Measurements from ENCODE around the gene GMDS.
A peak's percentile ranks its signal among the peaks of the same experiment; 100 is the strongest.

The GMDS gene

DNA sequence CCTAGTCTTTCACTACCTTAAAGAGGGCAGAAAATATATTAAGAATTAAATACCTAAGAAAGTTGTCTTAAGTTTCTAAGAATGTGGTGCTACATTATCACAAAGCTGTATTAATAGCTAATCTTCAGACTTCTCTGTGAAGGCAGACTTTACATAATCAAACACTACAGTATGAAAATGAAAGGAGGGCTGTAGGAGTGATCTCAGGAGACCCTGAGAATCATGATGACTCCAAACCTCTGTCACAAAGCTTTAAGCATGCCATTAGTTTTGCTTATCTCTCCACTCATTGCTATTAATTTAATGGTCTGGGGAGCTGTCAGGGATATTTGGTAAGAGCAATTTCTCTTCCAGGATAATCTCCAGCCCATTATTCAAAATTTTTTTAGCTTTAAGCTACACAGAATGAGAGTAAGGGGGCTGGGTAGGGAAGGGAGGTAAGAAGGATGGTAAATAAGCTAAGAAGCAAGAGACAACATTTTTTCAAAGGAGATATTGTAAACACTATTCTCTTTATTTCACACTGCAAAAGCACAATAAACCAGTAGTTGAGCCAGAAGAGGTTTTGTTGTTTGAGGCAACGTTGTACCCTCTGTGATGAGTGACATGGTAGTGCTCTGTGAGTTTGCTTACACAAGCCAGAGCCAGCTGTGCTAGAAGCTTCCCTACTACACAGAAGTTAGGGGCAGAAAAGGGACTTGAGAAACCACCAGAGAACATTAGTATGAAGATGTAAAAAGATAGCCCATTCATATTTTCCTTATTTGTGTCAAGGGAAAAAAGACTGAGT lies 258.8 kb downstream of the GMDS start:
- no peak overlapping the region for H4K91ac ChIP-seq (ENCODE audit: low read depth, low read length)
- no peaks in the 10 kb centered on the region for H3K79me2 ChIP-seq (ENCODE audit: control insufficient read depth, insufficient read depth, low read length, poor library complexity)
- H3K9me3 ChIP-seq (ENCODE audit: insufficient read depth, low read depth, low read length): peaks cover under 1% of the 10 kb centered on the region
- no peaks in the 10 kb centered on the region for H3K36me3 ChIP-seq (ENCODE audit: control insufficient read depth in 1 of 2, insufficient read depth in 2 of 2, low read length in 2 of 2)
- H3K4me2 ChIP-seq (ENCODE audit: low read length): no peak overlapping the region
- no peak overlapping the region for H2BK5ac ChIP-seq (ENCODE audit: low read depth, low read length, poor library complexity)
- H3K79me1 ChIP-seq (ENCODE audit: low read length): no peaks in the 10 kb centered on the region
- H3K27me3 ChIP-seq (ENCODE audit: insufficient read depth, low read length): no peaks in the 10 kb centered on the region
- no peaks in the 10 kb centered on the region for H3K4me1 ChIP-seq (ENCODE audit: control insufficient read depth in 1 of 2, insufficient read depth in 2 of 2, low read length in 2 of 2)
- H4K8ac ChIP-seq (ENCODE audit: low read depth, low read length): no peak overlapping the region
- no peak overlapping the region for H2BK12ac ChIP-seq (ENCODE audit: low read length)
- no peak overlapping the region for H4K12ac ChIP-seq (ENCODE audit: low read depth, low read length)
- H3K4ac ChIP-seq (ENCODE audit: low read depth, low read length): no peak overlapping the region
- H2AK5ac ChIP-seq (ENCODE audit: low read length): no peak overlapping the region
- H2BK120ac ChIP-seq (ENCODE audit: insufficient read depth, low read length, poor library complexity): no peak overlapping the region
- no peak overlapping the region for H2AFZ ChIP-seq (ENCODE audit: insufficient read depth, low read length, poor library complexity)
- H3K14ac ChIP-seq (ENCODE audit: low read length): no peak overlapping the region
- H3K18ac ChIP-seq (ENCODE audit: low read length): no peak overlapping the region
- H3K4me3 ChIP-seq (ENCODE audit: low read depth, low read length): no peak overlapping the region
- no CpG with 5 or more reads among the region's 1 CpG for WGBS (ENCODE audit: extremely low coverage, insufficient coverage, insufficient read length)
- no peak overlapping the region for H3K23ac ChIP-seq (ENCODE audit: low read length)
- H3K27ac ChIP-seq (ENCODE audit: low read depth, low read length): no peak overlapping the region
- DNase-seq: no peak
- H3K9ac ChIP-seq (ENCODE audit: low read length): no peak overlapping the region

GRCh38 chr6:1984346-1984994 lies 260.9 kb downstream of the GMDS start:
- no peak overlapping the region for H2BK120ac ChIP-seq (ENCODE audit: insufficient read depth, low read length, poor library complexity)
- H3K4ac ChIP-seq (ENCODE audit: low read depth, low read length): no peak overlapping the region
- H3K79me2 ChIP-seq (ENCODE audit: control insufficient read depth, insufficient read depth, low read length, poor library complexity): no peaks in the 10 kb centered on the region
- H4K12ac ChIP-seq (ENCODE audit: low read depth, low read length): no peak overlapping the region
- H2AFZ ChIP-seq (ENCODE audit: insufficient read depth, low read length, poor library complexity): no peak overlapping the region
- no peaks in the 10 kb centered on the region for H3K79me1 ChIP-seq (ENCODE audit: low read length)
- H3K4me1 ChIP-seq (ENCODE audit: control insufficient read depth in 1 of 2, insufficient read depth in 2 of 2, low read length in 2 of 2): no peaks in the 10 kb centered on the region
- H2AK5ac ChIP-seq (ENCODE audit: low read length): no peak overlapping the region
- H3K27ac ChIP-seq (ENCODE audit: low read depth, low read length): no peak overlapping the region
- H3K4me2 ChIP-seq (ENCODE audit: low read length): no peak overlapping the region
- H3K14ac ChIP-seq (ENCODE audit: low read length): no peak overlapping the region
- H4K91ac ChIP-seq (ENCODE audit: low read depth, low read length): no peak overlapping the region
- no peak overlapping the region for H2BK12ac ChIP-seq (ENCODE audit: low read length)
- H3K27me3 ChIP-seq (ENCODE audit: insufficient read depth, low read length): no peaks in the 10 kb centered on the region
- WGBS (ENCODE audit: extremely low coverage, insufficient coverage, insufficient read length): no CpG with 5 or more reads among the region's 3 CpGs
- no peak overlapping the region for H4K8ac ChIP-seq (ENCODE audit: low read depth, low read length)
- no peak overlapping the region for H2BK5ac ChIP-seq (ENCODE audit: low read depth, low read length, poor library complexity)
- peak in 1 of 2 donors; percentile 50 for DNase-seq
- no peak overlapping the region for H3K18ac ChIP-seq (ENCODE audit: low read length)
- no peak overlapping the region for H3K23ac ChIP-seq (ENCODE audit: low read length)
- no peaks in the 10 kb centered on the region for H3K36me3 ChIP-seq (ENCODE audit: control insufficient read depth in 1 of 2, insufficient read depth in 2 of 2, low read length in 2 of 2)
- H3K9me3 ChIP-seq (ENCODE audit: insufficient read depth, low read depth, low read length): no peaks in the 10 kb centered on the region
- no peak overlapping the region for H3K9ac ChIP-seq (ENCODE audit: low read length)
- no peak overlapping the region for H3K4me3 ChIP-seq (ENCODE audit: low read depth, low read length)

DNA sequence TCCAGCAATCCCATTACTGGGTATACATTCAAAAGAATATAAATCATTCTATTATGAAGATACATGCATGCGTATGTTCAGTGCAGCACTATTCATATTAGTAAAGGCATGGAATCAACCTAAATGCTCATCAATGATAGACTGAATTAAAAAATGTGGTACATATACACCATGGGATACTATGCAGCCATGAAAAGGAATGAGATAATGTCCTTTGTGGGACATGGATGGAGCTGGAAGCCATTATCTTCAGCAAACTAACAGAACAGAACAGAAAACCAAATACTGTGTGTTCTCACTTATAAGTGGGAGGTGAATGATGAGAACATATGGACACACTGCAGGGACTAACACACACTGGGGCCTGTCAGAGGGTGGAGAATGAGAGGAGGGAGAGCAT lies 261.6 kb downstream of the GMDS start:
- Histone ChIP-seq H2AFZ (ENCODE audit: insufficient read depth, low read length, poor library complexity) (no peak overlapping the region), H2AK5ac (ENCODE audit: low read length) (no peak overlapping the region), H3K79me2 (ENCODE audit: control insufficient read depth, insufficient read depth, low read length, poor library complexity) (no peaks in the 10 kb centered on the region), H2BK5ac (ENCODE audit: low read depth, low read length, poor library complexity) (no peak overlapping the region), H4K8ac (ENCODE audit: low read depth, low read length) (no peak overlapping the region), H3K23ac (ENCODE audit: low read length) (no peak overlapping the region), H3K79me1 (ENCODE audit: low read length) (no peaks in the 10 kb centered on the region), H3K18ac (ENCODE audit: low read length) (no peak overlapping the region), H3K4ac (ENCODE audit: low read depth, low read length) (no peak overlapping the region), H3K4me3 (ENCODE audit: low read depth, low read length) (no peak overlapping the region), H3K14ac (ENCODE audit: low read length) (no peak overlapping the region), H2BK120ac (ENCODE audit: insufficient read depth, low read length, poor library complexity) (no peak overlapping the region), H3K27me3 (ENCODE audit: insufficient read depth, low read length) (no peaks in the 10 kb centered on the region), H4K91ac (ENCODE audit: low read depth, low read length) (no peak overlapping the region), H2BK12ac (ENCODE audit: low read length) (no peak overlapping the region), H3K4me2 (ENCODE audit: low read length) (no peak overlapping the region), H3K9me3 (ENCODE audit: insufficient read depth, low read depth, low read length) (no peaks in the 10 kb centered on the region), H3K36me3 (ENCODE audit: control insufficient read depth in 1 of 2, insufficient read depth in 2 of 2, low read length in 2 of 2) (no peaks in the 10 kb centered on the region), H3K9ac (ENCODE audit: low read length) (no peak overlapping the region), H3K27ac (ENCODE audit: low read depth, low read length) (no peak overlapping the region), H3K4me1 (ENCODE audit: control insufficient read depth in 1 of 2, insufficient read depth in 2 of 2, low read length in 2 of 2) (no peaks in the 10 kb centered on the region), H4K12ac (ENCODE audit: low read depth, low read length) (no peak overlapping the region)
- DNase-seq: no peak
- WGBS (ENCODE audit: extremely low coverage, insufficient coverage, insufficient read length): no CpG with 5 or more reads among the region's 1 CpG

GRCh38 chr6:1972962-1973361 lies 272.4 kb downstream of the GMDS start:
- H3K18ac ChIP-seq (ENCODE audit: low read length): no peak overlapping the region
- H4K12ac ChIP-seq (ENCODE audit: low read depth, low read length): no peak overlapping the region
- H4K91ac ChIP-seq (ENCODE audit: low read depth, low read length): no peak overlapping the region
- DNase-seq: no peak
- H3K14ac ChIP-seq (ENCODE audit: low read length): no peak overlapping the region
- no peak overlapping the region for H2BK120ac ChIP-seq (ENCODE audit: insufficient read depth, low read length, poor library complexity)
- H3K4me2 ChIP-seq (ENCODE audit: low read length): no peak overlapping the region
- no peak overlapping the region for H2AK5ac ChIP-seq (ENCODE audit: low read length)
- no peak overlapping the region for H2BK12ac ChIP-seq (ENCODE audit: low read length)
- peaks cover 2% of the 10 kb centered on the region for H3K79me2 ChIP-seq (ENCODE audit: control insufficient read depth, insufficient read depth, low read length, poor library complexity)
- no peaks in the 10 kb centered on the region for H3K79me1 ChIP-seq (ENCODE audit: low read length)
- H3K36me3 ChIP-seq (ENCODE audit: control insufficient read depth in 1 of 2, insufficient read depth in 2 of 2, low read length in 2 of 2): no peaks in the 10 kb centered on the region
- H4K8ac ChIP-seq (ENCODE audit: low read depth, low read length): no peak overlapping the region
- no peaks in the 10 kb centered on the region for H3K9me3 ChIP-seq (ENCODE audit: insufficient read depth, low read depth, low read length)
- H3K23ac ChIP-seq (ENCODE audit: low read length): no peak overlapping the region
- no CpG with 5 or more reads among the region's 3 CpGs for WGBS (ENCODE audit: extremely low coverage, insufficient coverage, insufficient read length)
- H2AFZ ChIP-seq (ENCODE audit: insufficient read depth, low read length, poor library complexity): no peak overlapping the region
- H3K27me3 ChIP-seq (ENCODE audit: insufficient read depth, low read length): no peaks in the 10 kb centered on the region
- no peak overlapping the region for H3K9ac ChIP-seq (ENCODE audit: low read length)
- H3K27ac ChIP-seq (ENCODE audit: low read depth, low read length): no peak overlapping the region
- H3K4ac ChIP-seq (ENCODE audit: low read depth, low read length): no peak overlapping the region
- H3K4me1 ChIP-seq (ENCODE audit: control insufficient read depth in 1 of 2, insufficient read depth in 2 of 2, low read length in 2 of 2): peaks cover 2 to 5% of the 10 kb centered on the region in 2 experiments
- no peak overlapping the region for H3K4me3 ChIP-seq (ENCODE audit: low read depth, low read length)
- H2BK5ac ChIP-seq (ENCODE audit: low read depth, low read length, poor library complexity): no peak overlapping the region
